ENCODE measurements around the gene AKR7A3. TPM values are rescaled to one million over a fixed set of nuclear protein-coding genes. Genes with fewer than 3 reads are reported as not detected.

The AKR7A3 gene
- total and polyA plus RNA-seq, 9 of the 15 experiments (the other 6 are each of a cell fraction or from before 2014, with no cell fraction given), result 0.04 to 1.5 (median 0.44) TPM; not detected in 1

DNA sequence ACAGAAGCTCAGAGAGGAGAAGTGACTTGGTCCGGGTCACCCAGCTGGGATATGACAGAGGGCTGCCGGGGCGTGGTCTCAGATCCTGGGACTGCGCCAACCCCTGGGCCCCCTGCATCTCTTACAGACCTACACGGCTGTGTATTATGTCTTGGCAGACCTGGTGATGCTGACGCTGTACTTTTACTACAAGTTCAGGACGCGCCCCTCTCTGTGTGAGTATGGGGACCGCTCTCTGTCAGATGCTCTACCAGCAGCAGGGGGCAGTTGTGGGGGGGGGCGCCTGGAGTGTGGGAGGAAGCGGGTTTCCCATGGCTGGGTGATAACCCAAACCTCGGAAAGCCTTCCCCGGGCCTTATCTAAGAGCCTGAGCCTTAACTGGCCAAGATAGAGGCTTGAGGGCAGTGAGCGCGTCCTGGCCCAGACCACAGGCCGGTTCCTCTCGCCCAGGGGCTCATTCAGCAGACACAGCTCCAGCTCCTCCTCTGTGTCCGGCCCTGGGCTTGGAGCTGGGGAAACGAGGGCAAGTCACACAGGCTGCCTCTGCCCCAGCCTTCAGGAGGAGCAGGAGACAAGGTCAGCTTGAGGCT lies 36.9 kb upstream of the AKR7A3 start (continued):
- no peak for TF ChIP-seq ID3 (CRISPR knock-in tag; IDR thresholded peaks at IDR 0.05)
- peak; percentile 55; the same call in 1 of the 2 replicates for TF ChIP-seq ID3 (tag; IDR thresholded peaks at IDR 0.05)
- TF ChIP-seq SLC30A9 (CRISPR knock-in tag; IDR thresholded peaks at IDR 0.05), result no peak
- no peak for TF ChIP-seq NBN (IDR thresholded peaks at IDR 0.05; ENCODE audit: low read depth)
- TF ChIP-seq ZNF140 (CRISPR knock-in tag; IDR thresholded peaks at IDR 0.05), result no peak
- peak; percentile 34; the same call in 1 of the 2 replicates for TF ChIP-seq ZBED1 (IDR thresholded peaks at IDR 0.05)
- no peak for TF ChIP-seq ZNF24 (IDR thresholded peaks at IDR 0.05)
- TF ChIP-seq SP2 (IDR thresholded peaks at IDR 0.05; ENCODE audit: extremely low read depth, low read depth, low read length, poor library complexity, severe bottlenecking), result no peak
- no peak for TF ChIP-seq U2AF1 (optimal IDR thresholded peaks at IDR 0.05; ENCODE audit: low read depth, low read length)
- TF ChIP-seq ZSCAN32 (CRISPR knock-in tag; IDR thresholded peaks at IDR 0.05), result no peak
- TF ChIP-seq ZNF518B (CRISPR knock-in tag; IDR thresholded peaks at IDR 0.05), result no peak
- TF ChIP-seq CBFA2T2 (conservative IDR thresholded peaks at IDR 0.05), result peak; percentile 80
- no peak for TF ChIP-seq PTBP1 (IDR thresholded peaks at IDR 0.05; ENCODE audit: low read depth, low read length)
- TF ChIP-seq ZNF778 (CRISPR knock-in tag; IDR thresholded peaks at IDR 0.05), result no peak
- no peak; the same call in 1 of the 2 replicates for TF ChIP-seq GABPB1 (CRISPR knock-in tag; IDR thresholded peaks at IDR 0.05)
- TF ChIP-seq ETV5 (CRISPR knock-in tag; IDR thresholded peaks at IDR 0.05; ENCODE audit: low read depth), result peak; percentile 85
- no peak for TF ChIP-seq MTA2 (IDR thresholded peaks at IDR 0.05; ENCODE audit: low read depth)
- 0 out of 2 replicates have a peak, but pooled peaks have one; percentile 39 for TF ChIP-seq ZKSCAN8 (CRISPR knock-in tag; IDR thresholded peaks at IDR 0.05)
- no peak for TF ChIP-seq ARHGAP35 (IDR thresholded peaks at IDR 0.05; ENCODE audit: partially characterized antibody)
- TF ChIP-seq MAZ (CRISPR knock-in tag; conservative IDR thresholded peaks at IDR 0.05 in 1 of 2, IDR thresholded peaks at IDR 0.05 in 1 of 2), result peak in 1 of 2 experiments; percentile 79; a peak in 2 of 4 replicates
- TF ChIP-seq RCOR1 (IDR thresholded peaks at IDR 0.05; ENCODE audit: borderline replicate concordance in 1 of 2, low read depth in 2 of 2, low read length in 2 of 2), result peak in 1 of 2 experiments; percentile 95; a peak in 2 of 4 replicates
- TF ChIP-seq BRD4 (IDR thresholded peaks at IDR 0.05), result no peak
- no peak for TF ChIP-seq NFYB (IDR thresholded peaks at IDR 0.05; ENCODE audit: extremely low read depth, insufficient read length)
- TF ChIP-seq KLF1 (tag; IDR thresholded peaks at IDR 0.05), result no peak
- TF ChIP-seq, protein P1, sequence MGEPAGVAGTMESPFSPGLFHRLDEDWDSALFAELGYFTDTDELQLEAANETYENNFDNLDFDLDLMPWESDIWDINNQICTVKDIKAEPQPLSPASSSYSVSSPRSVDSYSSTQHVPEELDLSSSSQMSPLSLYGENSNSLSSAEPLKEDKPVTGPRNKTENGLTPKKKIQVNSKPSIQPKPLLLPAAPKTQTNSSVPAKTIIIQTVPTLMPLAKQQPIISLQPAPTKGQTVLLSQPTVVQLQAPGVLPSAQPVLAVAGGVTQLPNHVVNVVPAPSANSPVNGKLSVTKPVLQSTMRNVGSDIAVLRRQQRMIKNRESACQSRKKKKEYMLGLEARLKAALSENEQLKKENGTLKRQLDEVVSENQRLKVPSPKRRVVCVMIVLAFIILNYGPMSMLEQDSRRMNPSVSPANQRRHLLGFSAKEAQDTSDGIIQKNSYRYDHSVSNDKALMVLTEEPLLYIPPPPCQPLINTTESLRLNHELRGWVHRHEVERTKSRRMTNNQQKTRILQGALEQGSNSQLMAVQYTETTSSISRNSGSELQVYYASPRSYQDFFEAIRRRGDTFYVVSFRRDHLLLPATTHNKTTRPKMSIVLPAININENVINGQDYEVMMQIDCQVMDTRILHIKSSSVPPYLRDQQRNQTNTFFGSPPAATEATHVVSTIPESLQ (CRISPR knock-in tag; IDR thresholded peaks at IDR 0.05), result no peak

All from K562 (cell line).